ENCODE measurements around the gene SLC29A1.
"Not testable (repeated sequence)": the region's sequence is repeated elsewhere in the genome, so short reads cannot be mapped to it uniquely, and the experiment has no call there.

SLC29A1 gene

DNA sequence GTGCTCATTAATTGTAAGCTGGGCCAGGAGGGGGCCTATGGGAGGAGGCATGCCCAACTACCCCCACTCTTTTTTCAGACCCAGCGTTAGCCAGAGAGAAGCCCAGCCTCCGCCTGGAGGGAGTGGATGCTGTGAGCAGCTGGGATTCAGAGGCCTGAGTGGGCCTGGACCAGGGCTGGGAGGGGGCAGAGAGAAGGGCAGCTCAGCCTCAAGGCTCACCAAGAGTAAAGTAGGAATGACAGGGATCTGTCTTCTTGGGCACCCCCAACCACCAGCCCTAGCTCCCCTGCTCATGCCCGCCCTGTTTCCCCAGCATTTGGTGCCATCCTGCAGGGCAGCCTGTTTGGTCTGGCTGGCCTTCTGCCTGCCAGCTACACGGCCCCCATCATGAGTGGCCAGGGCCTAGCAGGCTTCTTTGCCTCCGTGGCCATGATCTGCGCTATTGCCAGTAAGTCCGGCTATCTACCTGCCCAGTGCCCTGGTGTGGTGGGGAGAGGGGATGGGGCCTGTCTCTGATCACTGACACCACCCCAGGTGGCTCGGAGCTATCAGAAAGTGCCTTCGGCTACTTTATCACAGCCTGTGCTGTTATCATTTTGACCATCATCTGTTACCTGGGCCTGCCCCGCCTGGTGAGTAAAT is 6.8 kb downstream of the SLC29A1 start:
- Histone ChIP-seq H3K4me3 (ENCODE audit: extremely low read depth, insufficient read depth, low read length, poor library complexity, severe bottlenecking) (no peak overlapping the region), H3K27ac (ENCODE audit: low read depth, low read length, severe bottlenecking) (no peak overlapping the region), H3K36me3 (ENCODE audit: control insufficient read depth, insufficient read depth, low read length) (peaks cover 17% of the 10 kb centered on the region), H3K4me1 (ENCODE audit: control insufficient read depth, insufficient read depth, low read length, poor library complexity, severe bottlenecking) (peaks cover 21% of the 10 kb centered on the region), H3K9me3 (ENCODE audit: control insufficient read depth, low read length) (no peaks in the 10 kb centered on the region)
- 91 to 95% methylated on average over 1 to 2 of the region's 10 CpGs for WGBS, 2 experiments (ENCODE audit: insufficient coverage in 2 of 2)

DNA sequence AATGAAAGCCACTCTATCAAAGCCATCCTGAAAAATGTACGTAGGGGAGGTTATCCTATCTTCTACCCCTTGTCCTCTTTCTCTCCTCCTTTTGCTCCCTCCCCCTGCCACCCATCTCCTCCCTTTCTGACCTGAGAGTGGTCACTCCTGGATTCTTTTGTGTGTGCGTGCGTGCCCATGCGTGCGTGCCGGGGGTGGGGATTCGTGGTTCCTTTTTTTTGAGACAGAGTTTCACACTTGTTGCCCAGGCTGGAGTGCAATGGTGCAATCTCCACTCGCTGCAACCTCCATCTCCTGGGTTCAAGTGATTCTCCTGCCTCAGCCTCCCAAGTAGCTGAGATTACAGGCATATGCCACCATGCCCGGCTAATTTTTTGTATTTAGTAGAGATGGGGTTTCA is 8.0 kb downstream of the SLC29A1 start:
- Histone ChIP-seq H3K4me1 (ENCODE audit: control insufficient read depth, insufficient read depth, low read length, poor library complexity, severe bottlenecking) (peaks cover 19% of the 10 kb centered on the region), H3K36me3 (ENCODE audit: control insufficient read depth, insufficient read depth, low read length) (peaks cover 17% of the 10 kb centered on the region)
- not testable (repeated sequence) for H3K27ac ChIP-seq (ENCODE audit: low read depth, low read length, severe bottlenecking); H3K4me3 ChIP-seq (ENCODE audit: extremely low read depth, insufficient read depth, low read length, poor library complexity, severe bottlenecking); H3K9me3 ChIP-seq (ENCODE audit: control insufficient read depth, low read length)
- 96 to 100% methylated on average over 7 of the region's 9 CpGs for whole genome bisulfite sequencing, 2 experiments (ENCODE audit: insufficient coverage in 2 of 2)

DNA sequence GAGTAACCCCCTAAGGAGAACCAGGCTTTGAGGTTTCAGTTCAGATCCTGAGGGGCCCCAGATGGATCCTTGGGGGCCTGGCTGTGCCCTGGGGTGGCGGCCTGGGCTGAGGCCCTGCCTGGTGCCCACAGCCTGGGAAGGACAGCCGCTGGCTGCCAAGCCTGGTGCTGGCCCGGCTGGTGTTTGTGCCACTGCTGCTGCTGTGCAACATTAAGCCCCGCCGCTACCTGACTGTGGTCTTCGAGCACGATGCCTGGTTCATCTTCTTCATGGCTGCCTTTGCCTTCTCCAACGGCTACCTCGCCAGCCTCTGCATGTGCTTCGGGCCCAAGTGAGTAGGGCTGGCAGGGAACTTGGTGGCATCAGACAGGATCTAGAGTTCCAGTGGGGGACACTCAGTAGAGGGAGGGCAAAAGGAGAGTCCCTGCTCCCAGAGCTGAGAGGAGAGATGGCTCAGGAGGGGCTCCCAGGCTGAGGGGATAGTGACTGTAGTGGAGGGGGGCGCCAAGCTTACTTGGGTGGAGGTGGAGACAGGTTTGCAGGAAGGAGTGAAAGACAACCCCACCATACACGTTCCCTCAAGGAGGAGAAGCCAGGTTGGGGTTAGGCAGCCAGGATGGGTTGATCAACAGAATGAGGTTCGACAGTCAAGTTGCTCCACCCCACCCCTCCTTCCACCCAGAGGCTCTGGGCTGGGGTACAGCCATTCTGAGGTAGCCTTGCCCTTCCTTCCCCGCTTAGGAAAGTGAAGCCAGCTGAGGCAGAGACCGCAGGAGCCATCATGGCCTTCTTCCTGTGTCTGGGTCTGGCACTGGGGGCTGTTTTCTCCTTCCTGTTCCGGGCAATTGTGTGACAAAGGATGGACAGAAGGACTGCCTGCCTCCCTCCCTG is 9.5 kb downstream of the SLC29A1 start:
- Histone ChIP-seq H3K4me1 (ENCODE audit: control insufficient read depth, insufficient read depth, low read length, poor library complexity, severe bottlenecking) (peaks cover 16% of the 10 kb centered on the region), H3K4me3 (ENCODE audit: extremely low read depth, insufficient read depth, low read length, poor library complexity, severe bottlenecking) (no peak overlapping the region), H3K36me3 (ENCODE audit: control insufficient read depth, insufficient read depth, low read length) (peaks cover 17% of the 10 kb centered on the region), H3K27ac (ENCODE audit: low read depth, low read length, severe bottlenecking) (no peak overlapping the region), H3K9me3 (ENCODE audit: control insufficient read depth, low read length) (no peaks in the 10 kb centered on the region)
- 91% methylated on average over 10 to 15 of the region's 16 CpGs for WGBS, 2 experiments (ENCODE audit: insufficient coverage in 2 of 2)

DNA sequence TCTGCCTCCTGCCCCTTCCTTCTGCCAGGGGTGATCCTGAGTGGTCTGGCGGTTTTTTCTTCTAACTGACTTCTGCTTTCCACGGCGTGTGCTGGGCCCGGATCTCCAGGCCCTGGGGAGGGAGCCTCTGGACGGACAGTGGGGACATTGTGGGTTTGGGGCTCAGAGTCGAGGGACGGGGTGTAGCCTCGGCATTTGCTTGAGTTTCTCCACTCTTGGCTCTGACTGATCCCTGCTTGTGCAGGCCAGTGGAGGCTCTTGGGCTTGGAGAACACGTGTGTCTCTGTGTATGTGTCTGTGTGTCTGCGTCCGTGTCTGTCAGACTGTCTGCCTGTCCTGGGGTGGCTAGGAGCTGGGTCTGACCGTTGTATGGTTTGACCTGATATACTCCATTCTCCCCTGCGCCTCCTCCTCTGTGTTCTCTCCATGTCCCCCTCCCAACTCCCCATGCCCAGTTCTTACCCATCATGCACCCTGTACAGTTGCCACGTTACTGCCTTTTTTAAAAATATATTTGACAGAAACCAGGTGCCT is 10.2 kb downstream of the SLC29A1 start:
- H3K9me3 ChIP-seq (ENCODE audit: control insufficient read depth, low read length), result no peaks in the 10 kb centered on the region
- peaks cover 16% of the 10 kb centered on the region for H3K4me1 ChIP-seq (ENCODE audit: control insufficient read depth, insufficient read depth, low read length, poor library complexity, severe bottlenecking)
- no peak overlapping the region for H3K27ac ChIP-seq (ENCODE audit: low read depth, low read length, severe bottlenecking)
- WGBS, 2 experiments (ENCODE audit: insufficient coverage in 2 of 2), result 85 to 92% methylated on average over 12 to 14 of the region's 14 CpGs
- peaks cover 17% of the 10 kb centered on the region for H3K36me3 ChIP-seq (ENCODE audit: control insufficient read depth, insufficient read depth, low read length)
- H3K4me3 ChIP-seq (ENCODE audit: extremely low read depth, insufficient read depth, low read length, poor library complexity, severe bottlenecking), result no peak overlapping the region

DNA sequence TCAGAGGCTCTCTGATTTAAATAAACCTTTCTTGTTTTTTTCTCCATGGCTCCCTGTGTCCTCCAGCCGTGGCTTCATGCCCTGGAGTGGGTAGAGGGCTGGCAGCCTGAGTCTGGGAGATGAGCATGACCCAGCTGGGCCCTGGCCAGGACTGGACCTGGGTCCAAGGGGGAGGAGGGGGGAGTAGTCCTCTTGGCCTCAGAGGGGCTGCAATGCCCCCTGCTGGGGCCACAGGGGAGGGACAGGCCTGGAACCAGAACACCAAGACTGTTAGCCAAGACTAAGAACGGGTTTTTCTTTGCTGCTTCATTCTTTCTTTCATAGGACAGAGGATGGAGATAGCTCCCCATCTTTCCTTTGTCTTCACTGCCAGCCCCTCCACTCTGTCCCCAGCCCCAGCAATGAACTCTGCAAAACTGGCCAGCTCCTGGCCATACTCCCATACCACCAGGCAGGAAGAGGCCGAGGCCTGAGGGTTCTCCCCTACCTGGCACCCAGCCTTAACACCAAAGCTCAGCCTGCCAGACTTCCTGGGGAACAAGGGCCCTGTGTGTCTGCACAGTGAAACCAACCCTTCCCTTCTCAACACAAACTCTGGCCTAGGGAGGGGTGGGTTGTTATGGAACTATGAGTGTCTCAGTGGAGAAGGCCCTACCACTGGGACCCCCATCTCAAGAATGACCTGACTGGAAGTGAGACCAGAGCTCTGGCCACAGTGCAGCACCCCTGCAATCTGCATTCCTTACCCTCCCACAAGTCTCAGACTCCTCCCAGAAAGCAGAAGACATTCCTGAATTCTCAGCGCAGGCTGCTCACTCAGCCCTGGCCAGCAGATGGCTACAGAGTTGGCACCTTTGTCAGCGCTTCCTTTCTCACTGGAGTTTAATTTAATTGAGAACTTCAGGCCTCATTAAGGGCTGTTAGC is 11.0 kb downstream of the SLC29A1 start:
- H3K9me3 ChIP-seq (ENCODE audit: control insufficient read depth, low read length), result no peaks in the 10 kb centered on the region
- H3K27ac ChIP-seq (ENCODE audit: low read depth, low read length, severe bottlenecking), result peak overlapping the region; percentile 70
- peaks cover 13% of the 10 kb centered on the region for H3K36me3 ChIP-seq (ENCODE audit: control insufficient read depth, insufficient read depth, low read length)
- H3K4me3 ChIP-seq (ENCODE audit: extremely low read depth, insufficient read depth, low read length, poor library complexity, severe bottlenecking), result no peak overlapping the region
- H3K4me1 ChIP-seq (ENCODE audit: control insufficient read depth, insufficient read depth, low read length, poor library complexity, severe bottlenecking), result peaks cover 16% of the 10 kb centered on the region
- 36 to 42% methylated on average over 3 to 5 of the region's 5 CpGs for WGBS, 2 experiments (ENCODE audit: insufficient coverage in 2 of 2)

DNA sequence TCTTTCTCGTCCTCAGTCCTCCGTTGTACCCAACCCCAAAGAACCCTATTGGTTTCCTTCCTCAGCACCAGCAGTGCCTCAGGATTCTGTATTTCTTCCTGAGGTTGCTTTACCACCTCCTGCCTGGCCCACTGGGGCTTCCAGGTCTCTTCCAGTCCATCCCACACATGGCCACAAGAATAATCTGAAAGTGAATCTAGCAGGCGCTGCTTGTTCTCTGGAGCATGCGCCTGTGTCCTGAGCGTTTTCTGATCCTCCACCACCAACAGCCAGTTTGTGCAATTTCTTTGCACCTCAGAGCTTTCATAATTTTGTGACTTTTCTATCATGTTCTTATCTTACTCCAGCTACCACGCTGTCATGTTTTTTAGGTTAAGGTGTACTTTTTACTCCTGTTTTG is 11.9 kb downstream of the SLC29A1 start:
- Histone ChIP-seq H3K9me3 (ENCODE audit: control insufficient read depth, low read length) (no peaks in the 10 kb centered on the region), H3K4me3 (ENCODE audit: extremely low read depth, insufficient read depth, low read length, poor library complexity, severe bottlenecking) (no peak overlapping the region), H3K36me3 (ENCODE audit: control insufficient read depth, insufficient read depth, low read length) (peaks cover 5% of the 10 kb centered on the region), H3K27ac (ENCODE audit: low read depth, low read length, severe bottlenecking) (no peak overlapping the region), H3K4me1 (ENCODE audit: control insufficient read depth, insufficient read depth, low read length, poor library complexity, severe bottlenecking) (peaks cover 16% of the 10 kb centered on the region)
- 83 to 91% methylated on average over 5 of the region's 6 CpGs for WGBS, 2 experiments (ENCODE audit: insufficient coverage in 2 of 2)

DNA sequence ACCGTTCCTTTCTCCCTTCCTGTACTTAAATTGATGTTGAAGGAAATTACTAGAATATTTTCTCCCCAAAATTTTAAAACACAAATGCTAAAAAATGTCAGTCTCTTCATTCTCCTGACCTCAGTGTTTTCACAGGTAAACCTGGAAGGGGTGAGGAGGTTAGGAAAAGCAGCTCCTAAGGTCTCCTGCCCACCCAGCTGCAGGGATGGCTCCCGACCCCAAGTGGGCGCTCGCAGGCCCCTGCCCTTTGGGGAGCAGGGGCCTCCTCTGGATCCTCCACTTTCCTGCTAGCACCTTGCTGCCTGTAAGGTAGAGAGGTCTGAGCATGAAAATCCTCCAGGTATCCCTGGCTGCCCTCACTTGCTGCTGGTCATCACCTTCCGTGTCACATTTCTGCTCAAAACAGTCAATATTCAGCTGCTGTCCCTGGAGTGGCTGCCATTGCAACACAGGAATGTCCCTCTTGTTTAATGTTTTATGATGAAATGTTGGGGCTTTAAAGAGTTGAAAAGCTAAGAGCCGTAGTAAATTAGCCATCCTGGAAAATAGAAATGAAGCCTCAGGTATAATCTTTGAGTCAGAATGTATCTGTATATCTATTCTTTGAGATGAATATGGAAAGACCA is 12.6 kb downstream of the SLC29A1 start:
- Histone ChIP-seq H3K4me3 (ENCODE audit: extremely low read depth, insufficient read depth, low read length, poor library complexity, severe bottlenecking) (no peak overlapping the region), H3K36me3 (ENCODE audit: control insufficient read depth, insufficient read depth, low read length) (peaks cover 5% of the 10 kb centered on the region), H3K9me3 (ENCODE audit: control insufficient read depth, low read length) (no peaks in the 10 kb centered on the region), H3K4me1 (ENCODE audit: control insufficient read depth, insufficient read depth, low read length, poor library complexity, severe bottlenecking) (peaks cover 16% of the 10 kb centered on the region), H3K27ac (ENCODE audit: low read depth, low read length, severe bottlenecking) (no peak overlapping the region)
- WGBS, 2 experiments (ENCODE audit: insufficient coverage in 2 of 2), result 92 to 100% methylated on average over 1 to 5 of the region's 6 CpGs

DNA sequence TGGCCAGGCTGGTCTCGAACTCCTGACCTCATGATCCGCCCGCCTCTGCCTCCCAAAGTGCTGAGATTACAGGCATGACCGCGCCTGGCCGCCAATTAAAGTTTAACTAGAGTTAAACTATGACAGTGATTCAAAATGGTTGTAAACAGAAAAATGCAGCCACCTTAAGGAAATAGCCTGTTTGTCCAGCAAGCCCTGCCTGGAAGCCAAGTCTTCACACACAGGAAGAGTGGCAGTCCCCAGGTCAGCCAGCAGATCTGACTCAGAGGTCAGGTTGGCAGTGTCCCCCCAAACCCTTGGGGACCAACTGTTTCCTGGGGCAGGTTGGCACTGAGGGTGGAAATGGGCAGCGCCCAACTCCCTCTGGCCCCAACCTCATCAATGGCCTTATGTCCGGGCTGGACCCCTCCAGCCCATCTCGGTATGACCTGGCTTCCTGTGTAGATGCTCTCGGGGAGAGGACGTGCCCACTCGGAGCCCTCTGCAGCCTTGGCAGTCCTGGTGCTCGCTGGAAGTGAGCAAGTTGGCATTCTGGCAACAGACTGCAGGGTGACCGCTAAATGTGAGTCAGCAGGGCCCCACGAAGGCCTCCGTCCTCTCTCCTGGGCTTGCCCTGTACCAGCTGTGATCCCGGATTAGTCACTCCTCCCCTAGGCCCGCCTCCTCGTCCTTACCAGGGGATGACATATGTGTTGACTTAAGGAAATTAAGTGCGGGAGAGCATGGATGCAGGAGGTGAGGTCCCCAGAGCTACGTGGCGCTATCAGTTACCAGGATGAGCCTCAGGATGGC is 13.8 kb downstream of the SLC29A1 start:
- Histone ChIP-seq H3K4me1 (ENCODE audit: control insufficient read depth, insufficient read depth, low read length, poor library complexity, severe bottlenecking) (peaks cover 16% of the 10 kb centered on the region), H3K4me3 (ENCODE audit: extremely low read depth, insufficient read depth, low read length, poor library complexity, severe bottlenecking) (peak overlapping the region; percentile 49), H3K9me3 (ENCODE audit: control insufficient read depth, low read length) (no peaks in the 10 kb centered on the region), H3K36me3 (ENCODE audit: control insufficient read depth, insufficient read depth, low read length) (peaks cover 1% of the 10 kb centered on the region), H3K27ac (ENCODE audit: low read depth, low read length, severe bottlenecking) (peak overlapping the region; percentile 81)
- 56 to 60% methylated on average over 18 to 19 of the region's 22 CpGs for WGBS, 2 experiments (ENCODE audit: insufficient coverage in 2 of 2)

DNA sequence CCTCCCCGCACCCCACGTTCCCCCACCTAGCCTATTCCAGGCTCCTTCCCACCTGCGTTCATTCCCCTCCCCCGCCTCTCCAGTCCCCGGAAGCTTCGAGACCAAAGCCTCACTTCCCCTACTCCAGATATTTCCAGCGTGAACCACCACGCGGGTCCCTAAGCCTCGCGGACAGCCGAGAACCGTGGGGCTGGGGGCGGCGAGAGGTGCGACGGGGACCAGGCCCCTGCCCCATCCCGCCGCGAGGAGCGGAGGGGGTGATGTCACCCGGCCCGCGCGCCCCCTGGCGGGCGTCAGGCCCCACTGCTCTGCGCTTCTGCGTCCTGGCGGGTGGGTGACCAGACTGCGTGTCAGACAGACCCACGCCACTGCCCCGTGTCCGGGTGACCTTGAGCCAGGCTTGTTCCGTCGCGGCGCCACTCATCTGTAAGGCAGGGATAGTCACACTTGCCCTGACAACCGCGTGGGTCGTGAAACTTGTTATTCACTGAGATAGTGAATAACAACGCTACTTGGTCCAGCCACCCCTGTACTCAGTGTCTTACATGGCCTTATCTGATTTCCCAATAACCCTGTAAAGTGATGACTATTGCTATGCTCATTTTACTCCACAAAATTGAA is 14.5 kb downstream of the SLC29A1 start:
- peak overlapping the region; percentile 49 for H3K4me3 ChIP-seq (ENCODE audit: extremely low read depth, insufficient read depth, low read length, poor library complexity, severe bottlenecking)
- H3K27ac ChIP-seq (ENCODE audit: low read depth, low read length, severe bottlenecking), result peak overlapping the region; percentile 81
- H3K4me1 ChIP-seq (ENCODE audit: control insufficient read depth, insufficient read depth, low read length, poor library complexity, severe bottlenecking), result peaks cover 16% of the 10 kb centered on the region
- H3K9me3 ChIP-seq (ENCODE audit: control insufficient read depth, low read length), result no peaks in the 10 kb centered on the region
- WGBS, 2 experiments (ENCODE audit: insufficient coverage in 2 of 2), result 4 to 6% methylated on average over 20 to 42 of the region's 42 CpGs
- no peaks in the 10 kb centered on the region for H3K36me3 ChIP-seq (ENCODE audit: control insufficient read depth, insufficient read depth, low read length)

Data from mesodermal cell (in vitro differentiated cells).